PC-9 (cell line): ENCODE measurements around the gene FARP1. TPM values are rescaled to one million over a fixed set of nuclear protein-coding genes. Genes with fewer than 3 reads are reported as not detected.

Experiments
- BruUV-seq: library from RNA; stranded (reverse); fragments of 400-500 nt; replicated peaks from 2 replicates; lab custom pipeline; 2021; lab: Mats Ljungman, UMichigan
- CTCF ChIA-PET: fragments of 300-600 bp; sonication (Branson Sonifier 250); formaldehyde crosslinking; loops from one replicate; lab custom pipeline; 2022; ENCODE audit warnings: antibody characterized with exemption; lab: Charles Lee
- POLR2A ChIA-PET: fragments of 300-600 bp; sonication (Branson Sonifier 250); formaldehyde crosslinking; loops from one replicate; lab custom pipeline; 2022; ENCODE audit warnings: antibody characterized with exemption; ENCODE audit not compliant: unreplicated experiment; lab: Charles Lee
- DNase-seq, 2 experiments: peaks; one replicate each; pipeline versions ENCODE4 v3.0.0 to v3.0.0-alpha.2; 2015 to 2022; ENCODE audit warnings: mixed read lengths in 1 of 2
- H2AFZ ChIP-seq: fragments of 200-600 bp; sonication (generic); 2 replicates; pipeline ENCODE4 v1.8.1; 2017; ENCODE audit warnings: antibody characterized with exemption
- H3F3A ChIP-seq: fragments of 200-600 bp; sonication (generic); 2 replicates; pipeline ENCODE4 v1.8.1; 2017; ENCODE audit warnings: antibody characterized with exemption, mild to moderate bottlenecking, low read depth; ENCODE audit not compliant: insufficient read depth
- H3K27ac ChIP-seq: fragments of 200-600 bp; sonication (generic); 2 replicates; pipeline ENCODE4 v1.6.1; 2016; ENCODE audit warnings: mixed run types
- H3K27me3 ChIP-seq: fragments of 200-600 bp; sonication (generic); 2 replicates; pipeline ENCODE4 v1.6.1; 2016; ENCODE audit warnings: low read depth, mixed run types; ENCODE audit not compliant: insufficient read depth
- H3K36me3 ChIP-seq: fragments of 200-600 bp; sonication (generic); 2 replicates; pipeline ENCODE4 v1.6.1; 2016; ENCODE audit warnings: low read depth, mixed run types
- H3K4me1 ChIP-seq: fragments of 200-600 bp; sonication (generic); replicated peaks from 2 replicates; pipeline ENCODE4 v1.6.1; 2016; ENCODE audit warnings: mixed run types; ENCODE audit not compliant: insufficient read depth
- H3K4me2 ChIP-seq: fragments of 200-600 bp; sonication (generic); 2 replicates; pipeline ENCODE4 v1.6.1; 2017; ENCODE audit warnings: mixed run types
- H3K4me3 ChIP-seq: fragments of 200-600 bp; sonication (generic); 2 replicates; pipeline ENCODE4 v1.6.1; 2016; ENCODE audit warnings: mixed run types
- H3K79me2 ChIP-seq: fragments of 200-600 bp; sonication (generic); 2 replicates; pipeline ENCODE4 v1.6.1; 2017; ENCODE audit warnings: low read depth, mixed run types
- H3K9me2 ChIP-seq: fragments of 200-600 bp; sonication (generic); 2 replicates; pipeline ENCODE4 v1.8.1; 2017; ENCODE audit warnings: mild to moderate bottlenecking; ENCODE audit not compliant: insufficient read depth
- H3K9me3 ChIP-seq: fragments of 200-600 bp; sonication (generic); 2 replicates; pipeline ENCODE4 v1.8.1; 2016; ENCODE audit warnings: low read depth; ENCODE audit not compliant: insufficient read depth
- H4K20me1 ChIP-seq: fragments of 200-600 bp; sonication (generic); 2 replicates; pipeline ENCODE4 v1.8.1; 2017; ENCODE audit not compliant: insufficient read depth
- EZH2 ChIP-seq: fragments of 200-600 bp; sonication (generic); IDR thresholded peaks from 2 replicates; pipeline ENCODE4 v1.8.0; 2017; ENCODE audit warnings: antibody characterized with exemption, low read depth
- intact Hi-C: fragments of 100-400 bp; cut with micrococcal nuclease; formaldehyde crosslinking; loops from one replicate; pipeline ENCODE4 v1.10.0; 2022; ENCODE audit not compliant: unreplicated experiment
- total RNA-seq: library from RNA; stranded (reverse); gene quantifications from 2 replicates; pipeline ENCODE4 v1.2.3, GENCODE V29; 2021
- TF ChIP-seq, protein P1 (sequence below): fragments of 200-600 bp; sonication (generic); conservative IDR thresholded peaks from 2 replicates; pipeline ENCODE4 v1.6.1; 2017; ENCODE audit warnings: mixed run types, antibody characterized with exemption, mild to moderate bottlenecking, moderate library complexity

The FARP1 gene
- total RNA-seq, 1 experiment from 2014 or later: 62.1 TPM

DNA sequence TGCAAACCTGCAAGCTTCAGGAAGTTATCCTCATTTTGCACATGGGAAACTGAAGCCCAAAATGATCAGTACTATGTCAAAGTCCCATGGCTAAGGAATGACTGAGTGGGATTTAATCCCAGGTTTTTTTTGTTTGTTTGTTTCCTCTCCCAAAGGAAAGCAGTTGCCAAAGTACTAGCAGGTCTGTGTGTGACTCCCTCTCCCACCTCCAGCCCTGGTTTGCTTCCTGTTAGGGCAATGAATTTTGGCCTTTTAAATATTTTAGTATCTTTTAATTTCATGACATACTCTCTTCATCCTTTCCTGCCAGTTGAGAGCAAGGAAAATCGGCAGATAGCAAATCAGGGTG, 168.3 kb downstream of the FARP1 start:
- Histone ChIP-seq H3K9me2 (no peaks in the 10 kb centered on the region), H2AFZ (no peak overlapping the region), H3F3A (no peaks in the 10 kb centered on the region), H3K9me3 (no peaks in the 10 kb centered on the region), H3K79me2 (no peaks in the 10 kb centered on the region), H4K20me1 (no peaks in the 10 kb centered on the region), H3K4me1 (no peaks in the 10 kb centered on the region), H3K27me3 (no peaks in the 10 kb centered on the region), H3K36me3 (no peaks in the 10 kb centered on the region), H3K4me2 (no peak overlapping the region), H3K4me3 (no peak overlapping the region), H3K27ac (no peak overlapping the region)
- TF ChIP-seq, protein P1, sequence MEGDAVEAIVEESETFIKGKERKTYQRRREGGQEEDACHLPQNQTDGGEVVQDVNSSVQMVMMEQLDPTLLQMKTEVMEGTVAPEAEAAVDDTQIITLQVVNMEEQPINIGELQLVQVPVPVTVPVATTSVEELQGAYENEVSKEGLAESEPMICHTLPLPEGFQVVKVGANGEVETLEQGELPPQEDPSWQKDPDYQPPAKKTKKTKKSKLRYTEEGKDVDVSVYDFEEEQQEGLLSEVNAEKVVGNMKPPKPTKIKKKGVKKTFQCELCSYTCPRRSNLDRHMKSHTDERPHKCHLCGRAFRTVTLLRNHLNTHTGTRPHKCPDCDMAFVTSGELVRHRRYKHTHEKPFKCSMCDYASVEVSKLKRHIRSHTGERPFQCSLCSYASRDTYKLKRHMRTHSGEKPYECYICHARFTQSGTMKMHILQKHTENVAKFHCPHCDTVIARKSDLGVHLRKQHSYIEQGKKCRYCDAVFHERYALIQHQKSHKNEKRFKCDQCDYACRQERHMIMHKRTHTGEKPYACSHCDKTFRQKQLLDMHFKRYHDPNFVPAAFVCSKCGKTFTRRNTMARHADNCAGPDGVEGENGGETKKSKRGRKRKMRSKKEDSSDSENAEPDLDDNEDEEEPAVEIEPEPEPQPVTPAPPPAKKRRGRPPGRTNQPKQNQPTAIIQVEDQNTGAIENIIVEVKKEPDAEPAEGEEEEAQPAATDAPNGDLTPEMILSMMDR: no peak
- no peak for TF ChIP-seq EZH2
- CTCF ChIA-PET: interaction anchor here (0.8 kb wide), 1 partner anchor 9 kb away, joined by 3 read pairs; no protein-coding TSS in a partner anchor
- intact Hi-C loops: no loop called here
- no peak for DNase-seq
- POLR2A ChIA-PET: no interaction called here
- BruUV-seq: no TSS peak

DNA sequence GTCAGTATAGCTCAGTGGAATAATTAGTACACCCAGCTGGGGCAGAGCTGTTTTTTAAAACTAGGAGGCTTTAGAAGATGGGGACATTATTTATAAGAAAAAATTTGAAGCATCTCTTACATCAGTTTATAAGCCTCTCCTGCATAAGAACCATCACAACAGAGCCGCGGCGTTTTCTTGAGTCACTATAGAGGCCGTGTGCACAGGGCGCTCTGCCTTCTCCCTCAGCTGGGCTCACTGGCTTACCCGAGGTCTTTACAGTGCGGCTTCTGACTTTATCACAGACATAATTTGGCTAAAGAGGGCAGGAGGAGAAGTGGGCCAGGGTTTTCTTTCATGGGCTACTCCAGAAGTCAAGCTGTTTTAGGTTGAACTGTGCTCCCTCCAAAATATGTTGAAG, 169.7 kb downstream of the FARP1 start:
- H3F3A ChIP-seq: no peaks in the 10 kb centered on the region
- CTCF ChIA-PET: no interaction called here
- BruUV-seq: no TSS peak
- no peaks in the 10 kb centered on the region for H3K27me3 ChIP-seq
- H3K9me2 ChIP-seq: no peaks in the 10 kb centered on the region
- no peak for DNase-seq
- H3K27ac ChIP-seq: no peak overlapping the region
- no peaks in the 10 kb centered on the region for H3K36me3 ChIP-seq
- no peaks in the 10 kb centered on the region for H3K4me1 ChIP-seq
- no peaks in the 10 kb centered on the region for H3K9me3 ChIP-seq
- H3K79me2 ChIP-seq: no peaks in the 10 kb centered on the region
- H3K4me2 ChIP-seq: no peak overlapping the region
- H2AFZ ChIP-seq: no peak overlapping the region
- TF ChIP-seq EZH2: no peak
- TF ChIP-seq, protein P1: no peak
- no peak overlapping the region for H3K4me3 ChIP-seq
- POLR2A ChIA-PET: no interaction called here
- no peaks in the 10 kb centered on the region for H4K20me1 ChIP-seq
- intact Hi-C loops: no loop called here

- TF ChIP-seq EZH2: no peak
- TF ChIP-seq, protein P1: no peak
- Histone ChIP-seq H3K9me2 (no peaks in the 10 kb centered on the region), H3K4me2 (no peak overlapping the region), H3K27me3 (no peaks in the 10 kb centered on the region), H3K36me3 (no peaks in the 10 kb centered on the region), H3F3A (no peaks in the 10 kb centered on the region), H3K9me3 (no peaks in the 10 kb centered on the region), H3K4me3 (no peak overlapping the region), H3K4me1 (no peaks in the 10 kb centered on the region), H3K27ac (no peak overlapping the region), H3K79me2 (no peaks in the 10 kb centered on the region), H2AFZ (no peak overlapping the region), H4K20me1 (no peaks in the 10 kb centered on the region)
- ChIA-PET CTCF (no interaction called here), POLR2A (interaction anchor here (0.6 kb wide), 1 partner anchor 1170 kb away, joined by 5 read pairs; no protein-coding TSS in a partner anchor)
- no TSS peak for BruUV-seq
- intact Hi-C loops: no loop called here
- no peak for DNase-seq
Observed at GRCh38 chr13:98313023-98313921, 170.4 kb downstream of the FARP1 start.
